H1 (cell line): ENCODE measurements around the gene CFP. TPM values are rescaled to one million over a fixed set of nuclear protein-coding genes. Genes with fewer than 3 reads are reported as not detected.

Source experiments
- CTCF ChIA-PET: fragments of 300-600 bp; sonication (Branson Sonifier 250); formaldehyde crosslinking; loops from one replicate; lab custom pipeline; 2021; ENCODE audit not compliant: partially characterized antibody; lab: Charles Lee
- POLR2A ChIA-PET: fragments of 300-600 bp; sonication (Branson Sonifier 250); formaldehyde crosslinking; loops from one replicate; lab custom pipeline; 2021; ENCODE audit warnings: inconsistent platforms; ENCODE audit not compliant: partially characterized antibody; lab: Charles Lee
- DNase-seq, 2 experiments: peaks; one replicate each; pipeline versions ENCODE4 v3.0.0 to v3.0.0-alpha.2; 2010 to 2022; ENCODE audit warnings: low spot score in 2 of 2, low read depth in 1 of 2, mixed read lengths in 1 of 2
- FAIRE-seq: peaks from 2 replicates; lab custom pipeline; 2011; peaks lifted over from hg19 to GRCh38; lab: Jason Lieb, UNC
- H2AFZ ChIP-seq: 2 replicates; pipeline ENCODE4 v1.8.1; 2012; ENCODE audit warnings: low read length, inconsistent platforms
- H2AK5ac ChIP-seq: 2 replicates; pipeline ENCODE4 v1.6.1; 2013; ENCODE audit warnings: low read depth, low read length
- H2BK120ac ChIP-seq: replicated peaks from 2 replicates; pipeline ENCODE3; 2013; ENCODE audit warnings: low read depth, low read length, inconsistent platforms
- H2BK12ac ChIP-seq: 2 replicates; pipeline ENCODE4 v1.6.1; 2013; ENCODE audit warnings: low read depth, low read length
- H2BK15ac ChIP-seq: 2 replicates; pipeline ENCODE4 v1.6.1; 2013; ENCODE audit warnings: low read length
- H2BK20ac ChIP-seq: 2 replicates; pipeline ENCODE4 v1.6.1; 2013; ENCODE audit warnings: low read length
- H2BK5ac ChIP-seq: 2 replicates; pipeline ENCODE4 v1.6.1; 2013; ENCODE audit warnings: low read depth, low read length
- H3K14ac ChIP-seq: 2 replicates; pipeline ENCODE4 v1.6.1; 2013; ENCODE audit warnings: inconsistent platforms; ENCODE audit not compliant: insufficient read length
- H3K18ac ChIP-seq: 2 replicates; pipeline ENCODE4 v1.6.1; 2013; ENCODE audit warnings: low read length; ENCODE audit errors: extremely low read depth
- H3K23ac ChIP-seq: 2 replicates; pipeline ENCODE4 v1.6.1; 2013; ENCODE audit warnings: inconsistent platforms; ENCODE audit not compliant: insufficient read length
- H3K23me2 ChIP-seq: 2 replicates; pipeline ENCODE4 v1.6.1; 2013; ENCODE audit warnings: low read depth, low read length
- H3K27ac ChIP-seq: 2 replicates; pipeline ENCODE4 v1.6.1; 2011; ENCODE audit warnings: low read depth, low read length, inconsistent platforms
- H3K27me3 ChIP-seq, 4 experiments: replicated peaks in 1 of 4; 1 replicate in 1 of 4; 2 replicates in 3 of 4; pipeline versions ENCODE4 v1.6.1 to v1.8.1; 2011 to 2013; ENCODE audit warnings: low read length in 3 of 4, mild to moderate bottlenecking in 3 of 4, inconsistent platforms in 2 of 4, mixed read lengths in 2 of 4, moderate library complexity in 1 of 4; ENCODE audit not compliant: control insufficient read depth in 3 of 4, insufficient read depth in 3 of 4; ENCODE audit errors: extremely low read depth in 1 of 4
- H3K36me3 ChIP-seq, 4 experiments: 2 replicates each; pipeline versions ENCODE4 v1.6.1 to v1.8.1; 2011 to 2013; ENCODE audit warnings: mild to moderate bottlenecking in 4 of 4, low read length in 3 of 4, moderate library complexity in 2 of 4, control low read depth in 1 of 4, inconsistent platforms in 1 of 4; ENCODE audit not compliant: insufficient read depth in 4 of 4, control insufficient read depth in 2 of 4
- H3K4ac ChIP-seq: replicated peaks from 2 replicates; pipeline ENCODE3; 2013; ENCODE audit warnings: low read length, low read depth, mixed read lengths, inconsistent platforms; ENCODE audit not compliant: insufficient read length
- H3K4me1 ChIP-seq, 4 experiments: replicated peaks in 1 of 4; 1 replicate in 1 of 4; 2 replicates in 3 of 4; pipeline versions ENCODE4 v1.6.1 to v1.8.1; 2011 to 2013; ENCODE audit warnings: low read length in 3 of 4, inconsistent platforms in 2 of 4, mixed read lengths in 1 of 4; ENCODE audit not compliant: insufficient read depth in 4 of 4, control insufficient read depth in 3 of 4
- H3K4me2 ChIP-seq, 2 experiments: 2 replicates each; pipeline versions ENCODE4 v1.6.1 to v1.8.1; 2011 to 2013; ENCODE audit warnings: low read depth in 2 of 2, low read length in 2 of 2, control low read depth in 1 of 2, inconsistent platforms in 1 of 2, mild to moderate bottlenecking in 1 of 2; ENCODE audit not compliant: insufficient read depth in 1 of 2
- H3K4me3 ChIP-seq, 4 experiments: fragments of 200-600, 300-600 bp in 1 of 4; sonication (generic), shearing (Covaris generic), sonication (Bioruptor Twin) in 1 of 4; 2 replicates each; pipeline versions ENCODE4 v1.5.1 to v1.8.1; 2011 to 2016; ENCODE audit warnings: low read length in 4 of 4, low read depth in 3 of 4, control low read depth in 2 of 4, inconsistent platforms in 2 of 4, mild to moderate bottlenecking in 2 of 4, mixed read lengths in 1 of 4, moderate library complexity in 1 of 4; ENCODE audit not compliant: insufficient read depth in 2 of 4; ENCODE audit errors: extremely low read depth in 1 of 4
- H3K56ac ChIP-seq: replicated peaks from 2 replicates; pipeline ENCODE3; 2013; ENCODE audit warnings: low read depth, mild to moderate bottlenecking, mixed read lengths, low read length, inconsistent platforms; ENCODE audit not compliant: insufficient read length
- H3K79me1 ChIP-seq: 2 replicates; pipeline ENCODE4 v1.6.1; 2013; ENCODE audit warnings: low read depth, low read length, control low read depth
- H3K79me2 ChIP-seq, 2 experiments: 2 replicates each; pipeline versions ENCODE4 v1.6.1 to v1.8.1; 2012 to 2013; ENCODE audit warnings: low read length in 2 of 2, mild to moderate bottlenecking in 2 of 2, inconsistent platforms in 1 of 2; ENCODE audit not compliant: insufficient read depth in 2 of 2, control insufficient read depth in 1 of 2
- H3K9ac ChIP-seq, 4 experiments: replicated peaks in 1 of 4; 1 replicate in 1 of 4; 2 replicates in 3 of 4; pipeline versions ENCODE4 v1.6.1 to v1.8.1; 2011 to 2013; ENCODE audit warnings: low read depth in 3 of 4, low read length in 3 of 4, control low read depth in 2 of 4, mild to moderate bottlenecking in 2 of 4, moderate library complexity in 2 of 4, inconsistent platforms in 1 of 4; ENCODE audit errors: extremely low read depth in 1 of 4
- H3K9me3 ChIP-seq, 2 experiments: 2 replicates each; pipeline versions ENCODE4 v1.6.1 to v1.8.1; 2012 to 2013; ENCODE audit warnings: mild to moderate bottlenecking in 2 of 2, moderate library complexity in 2 of 2, control low read depth in 1 of 2, inconsistent platforms in 1 of 2, low read depth in 1 of 2, low read length in 1 of 2, mixed read lengths in 1 of 2; ENCODE audit not compliant: insufficient read depth in 2 of 2
- H4K20me1 ChIP-seq, 2 experiments: replicated peaks in 1 of 2; 2 replicates each; pipeline versions ENCODE3 to v1.8.1; 2011 to 2013; ENCODE audit warnings: inconsistent platforms in 2 of 2, low read length in 2 of 2, mild to moderate bottlenecking in 1 of 2; ENCODE audit not compliant: insufficient read depth in 2 of 2, control insufficient read depth in 1 of 2
- H4K5ac ChIP-seq: 2 replicates; pipeline ENCODE4 v1.6.1; 2013; ENCODE audit warnings: low read length, low read depth, mixed read lengths, inconsistent platforms; ENCODE audit not compliant: insufficient read length
- H4K8ac ChIP-seq: 2 replicates; pipeline ENCODE4 v1.8.0; 2013; ENCODE audit warnings: mild to moderate bottlenecking, moderate library complexity, low read length, inconsistent platforms; ENCODE audit not compliant: insufficient read depth; ENCODE audit errors: extremely low read depth
- H4K91ac ChIP-seq: replicated peaks from 2 replicates; pipeline ENCODE3; 2013; ENCODE audit warnings: low read length, mixed read lengths, inconsistent platforms; ENCODE audit not compliant: insufficient read length
- KDM5A ChIP-seq: fragments of 200-600 bp; IDR thresholded peaks from 2 replicates; pipeline ENCODE4 v1.7.1; 2012; ENCODE audit warnings: mild to moderate bottlenecking, low read length, inconsistent platforms, mixed read lengths
- NRF1 ChIP-seq: IDR thresholded peaks from 2 replicates; pipeline ENCODE4 v1.6.1; 2011; ENCODE audit warnings: mild to moderate bottlenecking, low read depth, low read length, improper control_type of control experiment
- RFX5 ChIP-seq: IDR thresholded peaks from 2 replicates; pipeline ENCODE4 v1.6.1; 2011; ENCODE audit warnings: low read depth, low read length, improper control_type of control experiment, borderline replicate concordance
- SP2 ChIP-seq: IDR thresholded peaks from 2 replicates; pipeline ENCODE4 v1.6.1; 2012; ENCODE audit warnings: mild to moderate bottlenecking, low read length, inconsistent platforms
- WGBS, 2 experiments: shearing (Covaris generic) in 1 of 2; methylation state at CpG; one replicate each; pipeline versions ENCODE4 v1.1.6 to v1.1.7; 2013 to 2015; ENCODE audit warnings: low lambda C conversion rate in 2 of 2, mixed read lengths in 2 of 2, inconsistent platforms in 1 of 2, low coverage in 1 of 2, missing lambda C conversion rate in 1 of 2; ENCODE audit not compliant: insufficient replicate concordance in 2 of 2, insufficient coverage in 1 of 2, insufficient read length in 1 of 2; ENCODE audit errors: extremely low coverage in 1 of 2, missing lambda C conversion rate in 1 of 2; 5-methylcytosine and 5-hydroxymethylcytosine counted together
- polyA plus RNA-seq, 7 experiments: library from polyadenylated mRNA; depleted of rRNA in 3 of 7; stranded (reverse) in 5 of 7; unstranded in 2 of 7; fragments of >200 nt in 5 of 7; fragments of 200-250 nt in 2 of 7; gene quantifications; 1 replicate in 5 of 7; 2 replicates in 1 of 7; 4 replicates in 1 of 7; pipeline versions ENCODE4 v1.2.1 to v1.2.3, GENCODE V29; 2011 to 2013; ENCODE audit warnings: missing spikeins in 2 of 7, mixed read lengths in 2 of 7
- total RNA-seq: library from RNA; stranded (reverse); fragmentation: NEBNext Ultra II Directional; extraction: Animal tissue kit (Norgen Biotek cat#: 25700); gene quantifications from 2 replicates; pipeline ENCODE4 v1.2.1, GENCODE V29; 2021

Gene CFP
- total and polyA plus RNA-seq, 2 of the 8 experiments (the other 6 are each of a cell fraction or from before 2014, with no cell fraction given) = 0.76 to 2.2 TPM

DNA sequence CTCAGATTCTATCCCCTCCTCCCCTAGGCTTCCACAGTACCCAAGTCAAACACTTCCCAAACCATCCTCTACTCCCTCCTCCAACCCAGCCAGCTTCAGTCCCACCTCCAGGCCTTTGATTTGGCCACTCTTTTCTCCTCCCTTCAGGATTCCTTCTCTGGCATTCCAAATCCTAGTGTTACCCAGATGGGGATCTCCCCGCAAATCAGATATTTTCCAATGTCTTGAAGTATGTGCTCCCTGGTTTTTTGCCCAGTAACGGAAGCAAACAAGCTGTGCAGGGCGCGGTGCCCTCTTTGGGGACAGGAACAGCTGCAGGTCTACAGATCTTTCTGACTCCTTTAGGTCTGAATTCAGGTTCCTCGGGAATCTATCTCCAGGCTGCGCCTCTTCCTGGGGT, 7.9 kb downstream of the CFP start:
- no peaks in the 10 kb centered on the region for H3K27me3 ChIP-seq
- TF ChIP-seq SP2 = no peak
- no peak for TF ChIP-seq NRF1
- TF ChIP-seq RFX5 = no peak
- no peak for TF ChIP-seq KDM5A
- no peaks in the 10 kb centered on the region for H3K9me3 ChIP-seq
- no peak overlapping the region for H4K8ac ChIP-seq
- H3K4me2 ChIP-seq = no peak overlapping the region
- no peak overlapping the region for H3K4me3 ChIP-seq
- no peak overlapping the region for H2BK15ac ChIP-seq
- ChIA-PET POLR2A (interaction anchor here (1.5 kb wide), 1 partner anchor 36 kb away, joined by 3 read pairs; no protein-coding TSS in a partner anchor), CTCF (no interaction called here)
- no peak overlapping the region for H2AK5ac ChIP-seq
- H3K27ac ChIP-seq = no peak overlapping the region
- no peak overlapping the region for H3K4ac ChIP-seq
- no peak overlapping the region for H2BK120ac ChIP-seq
- no peak overlapping the region for H3K9ac ChIP-seq
- H3K4me1 ChIP-seq = peaks cover 3 to 7% (median 5%) of the 10 kb centered on the region in 4 experiments
- H2AFZ ChIP-seq = no peak overlapping the region
- no peak overlapping the region for H3K56ac ChIP-seq
- FAIRE-seq (no peak), DNase-seq (no peak)
- no peak overlapping the region for H3K18ac ChIP-seq
- H4K91ac ChIP-seq = no peak overlapping the region
- no peak overlapping the region for H2BK5ac ChIP-seq
- no peaks in the 10 kb centered on the region for H3K79me2 ChIP-seq
- H2BK20ac ChIP-seq = no peak overlapping the region
- no peak overlapping the region for H3K14ac ChIP-seq
- no peaks in the 10 kb centered on the region for H3K36me3 ChIP-seq
- no peaks in the 10 kb centered on the region for H3K79me1 ChIP-seq
- H3K23ac ChIP-seq = no peak overlapping the region
- H2BK12ac ChIP-seq = no peak overlapping the region
- peaks cover 0 to 1% of the 10 kb centered on the region in 2 experiments for H4K20me1 ChIP-seq
- WGBS, 2 experiments = 93% methylated on average over 6 of the region's 6 CpGs; no CpG with 5 or more reads in 1 of the 2 experiments
- no peak overlapping the region for H4K5ac ChIP-seq
- no peaks in the 10 kb centered on the region; the same call in 1 of the 2 replicates for H3K23me2 ChIP-seq
